SH-SY5Y (cell line): ENCODE measurements around the gene MARK3.

Source experiments
- GATA2 ChIP-seq: IDR thresholded peaks from 2 replicates; pipeline ENCODE4 v1.6.1; 2011; ENCODE audit warnings: mild to moderate bottlenecking, low read depth, low read length
- GATA3 ChIP-seq: IDR thresholded peaks from 2 replicates; pipeline ENCODE4 v1.6.1; 2011; ENCODE audit warnings: low read depth, mild to moderate bottlenecking, low read length, moderate library complexity

- TF ChIP-seq GATA2 (no peak), GATA3 (no peak)
Measured at GRCh38 chr14:103343164-103343879, 41.9 kb upstream of the MARK3 start.
